HS-5 (cell line): Measurements from ENCODE around the gene EXOC6.

Source experiments
- DNase-seq: peaks from one replicate; pipeline ENCODE4 v3.0.0-alpha.2; 2012; ENCODE audit warnings: low read depth

Gene EXOC6

GRCh38 chr10:92848441-92849233 is at the start of gene EXOC6:
TSS of gene EXOC6 (plus strand) at chr10:92848520. CDS start at chr10:92848534, 14 bp downstream.
- peak; percentile 49 for DNase-seq

GRCh38 chr10:92799568-92799967 is 48.8 kb upstream of the EXOC6 start:
- DNase-seq, result no peak

GRCh38 chr10:92800134-92800733 is 48.1 kb upstream of the EXOC6 start:
- DNase-seq, result no peak

GRCh38 chr10:92801978-92802872 is 46.1 kb upstream of the EXOC6 start:
- no peak for DNase-seq

- no peak for DNase-seq
Observed at GRCh38 chr10:92809840-92810239, 38.5 kb upstream of the EXOC6 start.

GRCh38 chr10:92810934-92811532 is 37.3 kb upstream of the EXOC6 start:
- no peak for DNase-seq

GRCh38 chr10:92811986-92812385 is 36.3 kb upstream of the EXOC6 start:
- no peak for DNase-seq

GRCh38 chr10:92813979-92814378 is 34.3 kb upstream of the EXOC6 start:
- DNase-seq, result no peak

- no peak for DNase-seq
Observed at GRCh38 chr10:92814790-92815189, 33.5 kb upstream of the EXOC6 start.

- DNase-seq, result peak; percentile 73
Observed at GRCh38 chr10:92816091-92816531, 32.2 kb upstream of the EXOC6 start.

- DNase-seq, result peak; percentile 64
Observed at GRCh38 chr10:92822060-92822634, 26.2 kb upstream of the EXOC6 start.

- DNase-seq, result no peak
Observed at GRCh38 chr10:92822964-92823363, 25.4 kb upstream of the EXOC6 start.

- DNase-seq, result no peak
Observed at GRCh38 chr10:92826061-92826460, 22.3 kb upstream of the EXOC6 start.

- no peak for DNase-seq
Observed at GRCh38 chr10:92826504-92826903, 21.8 kb upstream of the EXOC6 start.

- no peak for DNase-seq
Observed at GRCh38 chr10:92829042-92829785, 19.1 kb upstream of the EXOC6 start.

- no peak for DNase-seq
Observed at GRCh38 chr10:92829786-92830377, 18.4 kb upstream of the EXOC6 start.

- DNase-seq, result no peak
Observed at GRCh38 chr10:92830478-92831389, 17.6 kb upstream of the EXOC6 start.

- no peak for DNase-seq
Observed at GRCh38 chr10:92832121-92832520, 16.2 kb upstream of the EXOC6 start.

- DNase-seq, result no peak
Observed at GRCh38 chr10:92832998-92833650, 15.2 kb upstream of the EXOC6 start.
